ENCODE measurements around the gene MYH1. TPM values are rescaled to one million over a fixed set of nuclear protein-coding genes. Genes with fewer than 3 reads are reported as not detected.

MYH1 gene
- total and polyA plus RNA-seq, 2 of the 8 experiments (the other 6 are each of a cell fraction or from before 2014, with no cell fraction given): not detected

DNA sequence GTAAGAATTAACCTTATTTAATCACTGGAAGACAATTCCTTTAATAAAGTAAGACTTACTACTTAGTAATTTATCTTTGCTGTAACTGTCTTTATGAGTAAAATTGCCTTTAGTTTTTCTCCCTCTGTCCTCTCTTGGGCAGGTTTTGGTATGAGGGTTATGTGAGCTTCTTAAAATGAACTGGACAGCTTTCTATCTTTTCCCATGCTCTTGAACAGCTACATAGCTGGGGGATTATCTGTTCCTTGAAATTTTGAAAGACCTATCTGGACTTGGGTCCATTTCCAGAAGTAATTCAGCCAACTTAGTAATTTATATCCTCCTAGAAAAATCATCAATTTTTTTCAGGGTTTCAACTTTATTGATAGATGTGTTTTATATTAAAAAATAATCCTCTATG is 3.6 kb upstream of the MYH1 start:
- Histone ChIP-seq H3K23me2 (ENCODE audit: low read depth, low read length) (no peaks in the 10 kb centered on the region), H3K18ac (ENCODE audit: extremely low read depth, low read length) (no peak overlapping the region), H2BK12ac (ENCODE audit: low read depth, low read length) (no peak overlapping the region), H2BK20ac (ENCODE audit: low read length) (no peak overlapping the region), H3K23ac (ENCODE audit: insufficient read length) (no peak overlapping the region), H3K9me3 (ENCODE audit: insufficient read depth in 2 of 2, low read depth in 1 of 2, low read length in 1 of 2) (no peaks in the 10 kb centered on the region), H3K27me3 (replicated peaks in 1 of 4; ENCODE audit: control insufficient read depth in 3 of 4, extremely low read depth in 1 of 4, insufficient read depth in 3 of 4, low read length in 3 of 4) (no peaks in the 10 kb centered on the region), H3K9ac (replicated peaks in 1 of 4; ENCODE audit: extremely low read depth in 1 of 4, low read depth in 3 of 4, low read length in 3 of 4) (no peak overlapping the region), H3K27ac (ENCODE audit: low read depth, low read length) (no peak overlapping the region), H2BK5ac (ENCODE audit: low read depth, low read length) (no peak overlapping the region), H3K79me2 (ENCODE audit: control insufficient read depth in 1 of 2, insufficient read depth in 2 of 2, low read length in 2 of 2) (no peaks in the 10 kb centered on the region), H2BK120ac (replicated peaks; ENCODE audit: low read depth, low read length) (no peak overlapping the region), H2AFZ (ENCODE audit: low read length) (no peak overlapping the region), H4K91ac (replicated peaks; ENCODE audit: insufficient read length, low read length) (no peak overlapping the region), H4K5ac (ENCODE audit: insufficient read length, low read depth, low read length) (no peak overlapping the region), H3K4me1 (replicated peaks in 1 of 4; ENCODE audit: control insufficient read depth in 3 of 4, insufficient read depth in 4 of 4, low read length in 3 of 4) (no peaks in the 10 kb centered on the region), H4K20me1 (replicated peaks in 1 of 2; ENCODE audit: control insufficient read depth in 1 of 2, insufficient read depth in 2 of 2, low read length in 2 of 2) (no peaks in the 10 kb centered on the region), H4K8ac (ENCODE audit: extremely low read depth, insufficient read depth, low read length) (no peak overlapping the region), H3K36me3 (ENCODE audit: control insufficient read depth in 2 of 4, insufficient read depth in 4 of 4, low read length in 3 of 4) (no peaks in the 10 kb centered on the region; a peak in 3 of 8 replicates), H2BK15ac (ENCODE audit: low read length) (no peak overlapping the region), H2AK5ac (ENCODE audit: low read depth, low read length) (no peak overlapping the region), H3K14ac (ENCODE audit: insufficient read length) (no peak overlapping the region), H3K79me1 (ENCODE audit: low read depth, low read length) (no peaks in the 10 kb centered on the region), H3K4ac (replicated peaks; ENCODE audit: insufficient read length, low read depth, low read length) (no peak overlapping the region), H3K4me2 (ENCODE audit: insufficient read depth in 1 of 2, low read depth in 2 of 2, low read length in 2 of 2) (no peak overlapping the region), H3K4me3 (ENCODE audit: extremely low read depth in 1 of 4, insufficient read depth in 2 of 4, low read depth in 3 of 4, low read length in 4 of 4) (no peak overlapping the region), H3K56ac (replicated peaks; ENCODE audit: insufficient read length, low read depth, low read length) (no peak overlapping the region)
- POLR2A ChIA-PET (ENCODE audit: partially characterized antibody): no interaction called here
- no peak for DNase-seq (ENCODE audit: low read depth in 1 of 2, low spot score in 2 of 2)
- CTCF ChIA-PET (ENCODE audit: partially characterized antibody): interaction anchor here (0.6 kb wide), 1 partner anchor 633 kb away, joined by 3 read pairs; no protein-coding TSS in a partner anchor
- no peak for FAIRE-seq
- TF ChIP-seq CTBP2 (IDR thresholded peaks at IDR 0.05; ENCODE audit: borderline replicate concordance, insufficient read depth, insufficient read length, low read length): no peak
- TF ChIP-seq TCF12 (IDR thresholded peaks at IDR 0.05; ENCODE audit: low read depth, low read length): no peak
- TF ChIP-seq EZH2 (IDR thresholded peaks at IDR 0.05; ENCODE audit: low read depth, low read length, severe bottlenecking): no peak
- TF ChIP-seq, protein P1, sequence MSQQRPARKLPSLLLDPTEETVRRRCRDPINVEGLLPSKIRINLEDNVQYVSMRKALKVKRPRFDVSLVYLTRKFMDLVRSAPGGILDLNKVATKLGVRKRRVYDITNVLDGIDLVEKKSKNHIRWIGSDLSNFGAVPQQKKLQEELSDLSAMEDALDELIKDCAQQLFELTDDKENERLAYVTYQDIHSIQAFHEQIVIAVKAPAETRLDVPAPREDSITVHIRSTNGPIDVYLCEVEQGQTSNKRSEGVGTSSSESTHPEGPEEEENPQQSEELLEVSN (IDR thresholded peaks at IDR 0.05): no peak
- TF ChIP-seq KDM1A (IDR thresholded peaks at IDR 0.05; ENCODE audit: borderline replicate concordance, low read length): no peak
- TF ChIP-seq RFX5 (IDR thresholded peaks at IDR 0.05; ENCODE audit: borderline replicate concordance, low read depth, low read length): no peak
- no peak for TF ChIP-seq CBX5 (IDR thresholded peaks at IDR 0.05; ENCODE audit: low read depth, low read length)
- TF ChIP-seq CREB1 (IDR thresholded peaks at IDR 0.05): no peak
- TF ChIP-seq EGR1 (IDR thresholded peaks at IDR 0.05; ENCODE audit: borderline replicate concordance, low read depth, low read length): no peak
- no peak for TF ChIP-seq SP2 (IDR thresholded peaks at IDR 0.05; ENCODE audit: low read length)
- TF ChIP-seq MAFK (IDR thresholded peaks at IDR 0.05; ENCODE audit: low read depth, low read length): no peak
- TF ChIP-seq HDAC6 (IDR thresholded peaks at IDR 0.05; ENCODE audit: low read depth, low read length): no peak
- no peak for TF ChIP-seq POLR2AphosphoS5 (IDR thresholded peaks at IDR 0.05; ENCODE audit: low read depth, low read length)
- no peak for TF ChIP-seq RXRA (IDR thresholded peaks at IDR 0.05; ENCODE audit: insufficient read depth, low read depth, low read length)
- no peak for TF ChIP-seq PHF8 (conservative IDR thresholded peaks at IDR 0.05; ENCODE audit: low read depth, low read length)
- TF ChIP-seq CBX8 (IDR thresholded peaks at IDR 0.05; ENCODE audit: borderline replicate concordance, low read depth, low read length): no peak

All from H1 (cell line).